Duodenal mucosa (tissue), 2 donors: ENCODE results near the gene PHIP.

Source experiments
- H3K27ac ChIP-seq: one replicate; pipeline ENCODE4 v1.7.0; 2013; ENCODE audit warnings: low read depth, low read length
- H3K27me3 ChIP-seq, 2 donors: one replicate each; pipeline ENCODE4 v1.7.0; 2013; ENCODE audit warnings: low read length in 2 of 2, control low read depth in 1 of 2; ENCODE audit not compliant: insufficient read depth in 2 of 2, control insufficient read depth in 1 of 2
- H3K36me3 ChIP-seq, 2 donors: one replicate each; pipeline ENCODE4 v1.7.0; 2013; ENCODE audit warnings: low read length in 2 of 2, control low read depth in 1 of 2; ENCODE audit not compliant: insufficient read depth in 2 of 2, control insufficient read depth in 1 of 2
- H3K4me1 ChIP-seq, 2 donors: one replicate each; pipeline ENCODE4 v1.7.0; 2013; ENCODE audit warnings: low read length in 2 of 2, control low read depth in 1 of 2; ENCODE audit not compliant: insufficient read depth in 2 of 2, control insufficient read depth in 1 of 2
- H3K4me3 ChIP-seq, 2 donors: one replicate each; pipeline ENCODE4 v1.7.0; 2013; ENCODE audit warnings: low read length in 2 of 2, low read depth in 1 of 2
- H3K9ac ChIP-seq, 2 donors: one replicate each; pipeline ENCODE4 v1.7.0; 2013; ENCODE audit warnings: low read length in 2 of 2, low read depth in 1 of 2
- H3K9me3 ChIP-seq, 2 donors: one replicate each; pipeline ENCODE4 v1.7.0; 2013; ENCODE audit warnings: low read length in 2 of 2, control low read depth in 1 of 2; ENCODE audit not compliant: control insufficient read depth in 1 of 2

The PHIP gene

GRCh38 chr6:79089552-79090404 is 11.7 kb upstream of the PHIP start:
- H3K4me3 ChIP-seq, result no peak overlapping the region
- H3K27me3 ChIP-seq, result no peaks in the 10 kb centered on the region
- no peaks in the 10 kb centered on the region for H3K4me1 ChIP-seq
- H3K9ac ChIP-seq, result no peak overlapping the region
- H3K27ac ChIP-seq, result no peak overlapping the region
- no peaks in the 10 kb centered on the region for H3K9me3 ChIP-seq
- H3K36me3 ChIP-seq, result no peaks in the 10 kb centered on the region

GRCh38 chr6:79084693-79085092 is 6.6 kb upstream of the PHIP start:
- Histone ChIP-seq H3K9ac (no peak overlapping the region), H3K36me3 (no peaks in the 10 kb centered on the region), H3K4me3 (no peak overlapping the region), H3K27me3 (no peaks in the 10 kb centered on the region), H3K27ac (no peak overlapping the region), H3K9me3 (no peaks in the 10 kb centered on the region), H3K4me1 (peaks cover 2 to 7% of the 10 kb centered on the region in 2 donors)

- Histone ChIP-seq H3K9ac (no peak overlapping the region), H3K36me3 (no peaks in the 10 kb centered on the region), H3K4me3 (no peak overlapping the region), H3K9me3 (no peaks in the 10 kb centered on the region), H3K27ac (no peak overlapping the region), H3K4me1 (peaks cover 3 to 11% of the 10 kb centered on the region in 2 donors), H3K27me3 (no peaks in the 10 kb centered on the region)
Measured at GRCh38 chr6:79082304-79082703, 4.2 kb upstream of the PHIP start.

- Histone ChIP-seq H3K27ac (no peak overlapping the region), H3K9ac (no peak overlapping the region), H3K4me1 (peaks cover 3 to 11% of the 10 kb centered on the region in 2 donors), H3K4me3 (no peak overlapping the region), H3K27me3 (no peaks in the 10 kb centered on the region), H3K36me3 (no peaks in the 10 kb centered on the region), H3K9me3 (no peaks in the 10 kb centered on the region)
Measured at GRCh38 chr6:79081663-79082062, 3.6 kb upstream of the PHIP start.

DNA sequence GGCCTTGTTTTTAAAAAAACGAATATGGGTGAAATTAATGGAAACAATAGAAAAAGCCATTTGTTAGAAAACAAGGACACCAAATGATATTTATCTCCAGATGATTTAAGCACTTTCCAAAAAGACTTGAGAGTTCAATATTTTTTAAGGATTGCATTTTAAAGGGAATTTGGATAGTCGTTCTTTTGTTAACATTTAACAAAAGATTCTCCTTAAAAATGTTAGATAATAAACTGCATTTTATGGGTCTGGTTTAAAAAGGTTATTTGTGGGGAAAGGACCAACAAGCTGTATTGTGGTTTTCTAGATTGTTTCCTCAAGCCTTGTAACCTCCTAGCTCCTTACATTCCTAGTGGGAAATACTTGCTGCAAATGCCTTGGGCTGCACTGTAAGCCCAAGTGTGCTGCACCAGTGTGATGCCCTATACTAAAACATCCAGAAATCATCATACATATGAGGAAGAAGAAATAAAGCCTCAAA is 1.5 kb upstream of the PHIP start:
- Histone ChIP-seq H3K9ac (peak overlapping the region in 1 of 2 donors; percentile 78), H3K27me3 (no peaks in the 10 kb centered on the region), H3K9me3 (no peaks in the 10 kb centered on the region), H3K4me1 (peaks cover 17% of the 10 kb centered on the region in 2 donors), H3K27ac (no peak overlapping the region), H3K36me3 (no peaks in the 10 kb centered on the region), H3K4me3 (peak overlapping the region; percentile 99)

DNA sequence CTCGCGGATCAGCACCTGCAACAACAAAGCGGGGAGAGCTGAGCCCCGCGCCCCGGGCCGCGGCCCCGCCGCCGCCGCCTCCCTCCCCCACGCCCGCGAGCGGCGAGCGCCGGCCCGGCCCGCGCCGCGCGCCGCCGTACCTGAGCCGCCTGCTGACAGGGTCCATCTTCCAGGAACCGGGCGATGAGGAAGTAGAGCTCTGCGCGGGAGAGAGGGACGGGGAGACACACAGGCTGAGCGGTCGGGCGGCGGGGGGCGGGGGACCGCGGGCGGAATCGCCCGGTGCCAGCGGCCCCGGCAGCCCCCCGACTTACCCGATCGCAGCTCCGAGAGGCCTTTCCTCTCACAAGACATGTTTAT is 359 bp downstream of the PHIP start:
- Histone ChIP-seq H3K27me3 (no peaks in the 10 kb centered on the region), H3K9ac (peak overlapping the region; percentile 78 to 98), H3K36me3 (no peaks in the 10 kb centered on the region), H3K4me3 (peak overlapping the region; percentile 99), H3K27ac (peak overlapping the region; percentile 97), H3K4me1 (peaks cover 19 to 20% of the 10 kb centered on the region in 2 donors), H3K9me3 (no peaks in the 10 kb centered on the region)

DNA sequence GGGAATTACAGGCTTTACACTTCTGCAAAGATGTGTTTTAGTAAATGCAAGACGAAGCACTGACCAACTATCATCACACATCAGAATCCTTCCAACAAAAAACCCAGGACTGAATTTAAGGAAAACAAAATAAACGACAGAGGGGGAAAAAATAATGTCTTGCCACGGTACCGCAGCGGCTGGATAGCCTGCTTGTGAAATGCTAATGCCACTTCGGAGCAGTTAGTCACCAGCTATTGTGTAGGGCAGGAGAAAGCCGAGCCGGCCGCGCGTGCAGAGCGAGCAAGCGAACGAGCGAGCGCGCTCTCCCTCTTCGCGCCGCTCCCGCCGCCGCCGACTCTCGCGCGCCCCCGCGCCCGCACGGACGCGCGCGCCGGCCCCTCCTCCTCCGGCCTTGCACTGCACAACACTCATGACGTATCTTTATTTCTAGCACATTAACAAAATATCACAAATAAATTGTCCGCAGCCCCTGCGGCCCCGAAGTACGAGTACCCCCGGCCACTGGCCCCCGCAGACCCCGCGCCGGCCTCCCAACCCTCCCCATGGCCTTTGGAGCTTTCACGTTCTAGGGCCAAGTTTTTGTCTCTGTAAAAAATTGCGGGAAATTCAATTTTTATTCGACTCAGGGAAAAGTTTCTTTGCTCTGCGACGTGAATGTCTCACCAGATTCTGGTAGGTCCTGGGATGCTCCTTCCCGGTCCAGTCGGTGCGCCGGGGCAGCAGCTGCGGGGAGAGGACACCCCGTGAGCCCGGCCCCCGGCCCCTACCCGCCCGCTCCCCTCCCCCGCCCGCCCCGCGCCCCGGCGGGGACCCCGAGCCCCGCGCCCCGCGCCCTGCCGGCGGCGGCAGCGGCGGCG is 1.0 kb downstream of the PHIP start:
- Histone ChIP-seq H3K27ac (peak overlapping the region; percentile 92), H3K4me3 (peak overlapping the region; percentile 63 to 80), H3K9me3 (no peaks in the 10 kb centered on the region), H3K4me1 (peaks cover 20 to 22% of the 10 kb centered on the region in 2 donors), H3K27me3 (no peaks in the 10 kb centered on the region), H3K36me3 (no peaks in the 10 kb centered on the region), H3K9ac (peak overlapping the region; percentile 59 to 84)

GRCh38 chr6:79076160-79076559 is 1.9 kb downstream of the PHIP start:
- H3K9ac ChIP-seq, result peak overlapping the region; percentile 32 to 84
- H3K4me3 ChIP-seq, result peak overlapping the region; percentile 63 to 80
- no peaks in the 10 kb centered on the region for H3K27me3 ChIP-seq
- no peaks in the 10 kb centered on the region for H3K36me3 ChIP-seq
- no peaks in the 10 kb centered on the region for H3K9me3 ChIP-seq
- H3K4me1 ChIP-seq, result peaks cover 20 to 24% of the 10 kb centered on the region in 2 donors
- no peak overlapping the region for H3K27ac ChIP-seq

DNA sequence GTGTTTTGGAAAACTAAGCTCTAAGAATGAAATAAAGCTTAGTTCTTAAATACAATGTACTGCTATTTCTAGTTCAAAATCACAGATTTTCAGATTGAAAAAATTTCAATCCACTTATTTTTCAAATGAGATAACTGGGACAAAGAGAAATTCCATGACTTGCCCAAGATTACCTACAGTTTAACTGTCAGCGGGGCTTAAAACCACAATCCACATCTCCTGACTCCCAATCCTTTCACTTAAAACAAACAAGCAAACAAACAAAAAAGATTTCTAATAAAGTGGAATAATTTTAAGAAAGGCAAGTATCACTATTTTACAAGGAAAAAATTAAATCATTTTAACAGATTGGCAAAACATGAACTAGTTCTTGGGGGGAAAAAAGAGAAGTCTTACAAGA is 4.2 kb downstream of the PHIP start:
- no peak overlapping the region for H3K9ac ChIP-seq
- no peak overlapping the region for H3K27ac ChIP-seq
- H3K27me3 ChIP-seq, result no peaks in the 10 kb centered on the region
- no peak overlapping the region for H3K4me3 ChIP-seq
- H3K36me3 ChIP-seq, result no peaks in the 10 kb centered on the region
- no peaks in the 10 kb centered on the region for H3K9me3 ChIP-seq
- H3K4me1 ChIP-seq, result peaks cover 21 to 25% of the 10 kb centered on the region in 2 donors

DNA sequence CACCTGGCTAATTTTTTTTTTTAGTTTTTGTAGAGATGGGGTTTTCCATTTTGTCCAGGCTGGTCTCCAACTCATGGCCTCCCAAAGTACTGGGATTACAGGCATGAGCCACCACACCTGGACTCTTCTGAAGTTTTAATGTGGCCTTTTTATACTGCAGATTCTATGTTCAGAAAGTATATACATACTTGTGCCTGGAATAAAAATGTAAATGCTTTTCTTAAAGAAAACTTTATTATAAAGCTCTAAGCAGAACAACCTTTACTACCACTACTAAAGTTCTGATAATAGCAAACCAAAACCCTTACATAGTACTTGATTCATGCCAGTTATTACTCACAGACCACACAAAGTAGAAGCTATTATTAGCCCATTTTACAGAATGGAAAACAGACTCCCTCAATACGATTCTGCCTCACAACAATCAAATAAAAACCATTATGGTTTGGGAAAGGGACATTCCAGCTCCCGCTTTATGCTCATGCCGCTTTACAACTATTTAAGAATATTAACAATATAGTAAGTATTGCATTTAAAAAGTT is 5.3 kb downstream of the PHIP start:
- Histone ChIP-seq H3K4me3 (no peak overlapping the region), H3K4me1 (peaks cover 21 to 25% of the 10 kb centered on the region in 2 donors), H3K27me3 (no peaks in the 10 kb centered on the region), H3K27ac (no peak overlapping the region), H3K9me3 (no peaks in the 10 kb centered on the region), H3K9ac (no peak overlapping the region), H3K36me3 (no peaks in the 10 kb centered on the region)
